Motor neuron (in vitro differentiated cells): ENCODE measurements around the gene EPS8. TPM values are rescaled to one million over a fixed set of nuclear protein-coding genes. Genes with fewer than 3 reads are reported as not detected.
A peak's percentile ranks its signal among the peaks of the same experiment; 100 is the strongest.

Experiments
- ATAC-seq, 8 experiments: fragments of 200-7000 bp; cut with Tn5 transposase; replicated peaks in 6 of 8; 2 replicates each; pipeline ENCODE4 v1.8.0; 2021; ENCODE audit warnings: mild to moderate bottlenecking in 8 of 8, moderate library complexity in 8 of 8
- H3K27ac ChIP-seq, 2 donors: fragments of 250-450 bp; sonication (Bioruptor Pico); 2 replicates each; pipeline ENCODE4 v1.9.0; 2021; ENCODE audit warnings: antibody characterized with exemption in 2 of 2, mild to moderate bottlenecking in 2 of 2, moderate library complexity in 1 of 2
- H3K4me1 ChIP-seq, 2 donors: fragments of 250-450 bp; sonication (Bioruptor Pico); replicated peaks in 1 of 2; 2 replicates each; pipeline ENCODE4 v1.6.1; 2021; ENCODE audit warnings: antibody characterized with exemption in 2 of 2, mild to moderate bottlenecking in 2 of 2, moderate library complexity in 1 of 2
- H3K4me3 ChIP-seq, 5 donors: fragments of 250-450 bp; sonication (Bioruptor Pico); 2 replicates each; pipeline ENCODE4 v1.9.0; 2021; ENCODE audit warnings: antibody characterized with exemption in 5 of 5, mild to moderate bottlenecking in 5 of 5, moderate library complexity in 4 of 5
- WGBS, 10 experiments: fragments of 450-650 bp; shearing (Covaris generic); methylation state at CpG; one replicate each; pipeline ENCODE4 v1.0.0; 2022; 5-methylcytosine and 5-hydroxymethylcytosine counted together
- in situ Hi-C, 9 experiments: fragments of 400-800 bp; cut with MboI; loops; one replicate each; pipeline ENCODE4 v1.15.0; 2021; ENCODE audit warnings: low sequenced_read_pairs in 9 of 9, low pct_unique_long_range_greater_than_20kb in 2 of 9; ENCODE audit not compliant: unreplicated experiment in 9 of 9
- total RNA-seq, 8 experiments: library from RNA; unstranded; fragments of 300-600 nt; gene quantifications; 2 replicates each; pipeline versions ENCODE4 v1.2.3 to v1.2.4, GENCODE V29; 2022

EPS8 gene
- total RNA-seq, 8 experiments from 2014 or later, result 7.8 to 84.5 (median 16.6) TPM

- H3K4me1 ChIP-seq, result no peaks in the 10 kb centered on the region
- no peak overlapping the region for H3K4me3 ChIP-seq
- WGBS, 10 experiments, result 60 to 100% (median 93%) methylated on average over 1 to 2 of the region's 2 CpGs; no CpG with 5 or more reads in 5 of the 10 experiments
- H3K27ac ChIP-seq, result no peak overlapping the region
- in situ Hi-C loops, result no loop called here
- no peak for ATAC-seq
Observed at GRCh38 chr12:15702276-15702675, 86.9 kb downstream of the EPS8 start.

DNA sequence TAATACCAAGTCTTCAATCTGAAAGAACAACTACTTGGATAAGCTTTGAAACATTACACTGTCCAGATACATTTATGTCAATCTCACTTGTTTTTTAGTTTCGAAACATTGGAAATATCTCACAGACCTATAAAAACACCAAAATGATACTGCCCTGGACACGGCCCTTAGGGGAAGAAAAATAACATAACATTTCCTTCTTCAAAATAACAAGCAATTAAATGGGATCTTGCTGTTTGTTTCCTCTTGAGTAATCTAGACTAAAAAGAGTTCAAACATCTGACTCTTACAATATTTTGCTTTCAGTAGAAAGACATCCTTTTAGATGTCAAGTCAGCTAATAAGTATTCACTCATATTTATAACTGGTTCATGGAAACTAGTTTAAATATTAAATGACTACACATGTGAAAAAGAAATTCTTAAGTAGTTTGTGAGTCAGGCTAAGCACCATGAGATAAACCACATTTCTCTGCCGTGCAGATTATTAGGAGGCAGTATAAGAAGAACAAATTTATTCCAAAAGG, 87.5 kb downstream of the EPS8 start:
- Histone ChIP-seq H3K27ac (no peak overlapping the region), H3K4me3 (no peak overlapping the region), H3K4me1 (no peaks in the 10 kb centered on the region)
- in situ Hi-C loops, result no loop called here
- peak in 1 of 8 experiments; percentile 18 for ATAC-seq
- 0 to 100% (median 83%) methylated on average over 1 to 3 of the region's 3 CpGs; no CpG with 5 or more reads in 1 of the 10 experiments for WGBS, 10 experiments

DNA sequence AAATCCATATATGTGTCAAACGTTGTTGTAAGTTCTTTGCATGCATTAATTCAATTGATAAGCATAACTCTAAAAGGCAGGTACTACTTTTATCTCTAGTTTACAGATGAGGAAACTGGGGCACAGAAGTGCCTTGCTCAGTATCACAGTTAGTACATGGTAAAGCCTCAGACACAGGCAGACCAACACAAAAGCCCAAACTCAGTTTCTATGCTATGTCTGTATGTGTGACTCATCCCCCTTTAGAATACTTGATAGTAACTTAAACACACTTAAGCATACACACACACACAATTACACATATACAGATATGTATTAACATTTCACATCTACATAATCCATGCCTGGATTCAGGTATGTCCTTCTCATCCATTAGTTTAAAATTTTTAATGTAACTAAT, 88.0 kb downstream of the EPS8 start:
- WGBS, 10 experiments, result 17 to 100% (median 75%) methylated on average over 1 of the region's 1 CpG; no CpG with 5 or more reads in 2 of the 10 experiments
- no peaks in the 10 kb centered on the region for H3K4me1 ChIP-seq
- no peak overlapping the region for H3K4me3 ChIP-seq
- ATAC-seq, result no peak
- in situ Hi-C loops, result no loop called here
- H3K27ac ChIP-seq, result no peak overlapping the region

DNA sequence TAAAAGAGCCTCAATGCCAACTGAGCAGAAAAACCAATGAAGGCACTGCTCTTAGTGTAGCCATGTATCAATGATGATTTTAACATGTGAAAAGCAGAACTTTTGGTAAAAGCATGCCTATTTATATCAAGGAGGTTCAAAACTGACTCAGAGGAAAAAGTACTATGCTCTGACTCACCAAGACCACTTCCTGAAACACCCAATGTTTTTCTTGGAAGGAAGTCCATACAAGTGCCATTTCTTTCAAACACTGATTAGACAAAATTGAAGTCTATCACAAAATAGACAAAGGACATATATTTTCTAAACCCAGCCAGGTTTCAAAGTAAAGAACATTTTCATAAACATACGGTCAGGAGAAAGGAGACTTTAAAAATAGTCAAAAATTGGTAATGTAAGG, 88.6 kb downstream of the EPS8 start:
- peak in 2 of 8 experiments; percentile 90 to 95 for ATAC-seq
- Histone ChIP-seq H3K4me3 (no peak overlapping the region), H3K4me1 (no peaks in the 10 kb centered on the region), H3K27ac (no peak overlapping the region)
- 0 to 100% (median 50%) methylated on average over 1 of the region's 1 CpG; no CpG with 5 or more reads in 3 of the 10 experiments for WGBS, 10 experiments
- in situ Hi-C loops, result no loop called here

DNA sequence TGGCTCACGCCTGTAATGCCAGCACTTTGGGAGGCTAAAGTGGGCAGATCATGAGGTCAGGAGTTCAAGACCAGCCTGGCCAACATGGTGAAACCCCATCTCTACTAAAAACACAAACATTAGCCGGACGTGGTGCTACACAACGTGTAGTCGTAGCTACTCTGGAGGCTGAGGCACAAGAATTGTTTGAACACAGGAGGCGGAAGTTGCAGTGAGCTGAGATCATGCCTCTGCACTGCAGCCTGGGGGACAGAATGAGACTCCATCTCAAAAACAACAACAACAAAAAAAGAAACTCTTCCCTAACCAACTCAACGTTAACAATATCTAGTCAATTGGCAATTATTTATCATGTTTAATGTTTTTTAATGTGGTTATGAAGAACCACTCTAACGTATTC, 89.3 kb downstream of the EPS8 start:
- no peak overlapping the region for H3K4me3 ChIP-seq
- no peak overlapping the region for H3K27ac ChIP-seq
- 72 to 100% (median 93%) methylated on average over 1 to 5 of the region's 8 CpGs; no CpG with 5 or more reads in 1 of the 10 experiments for WGBS, 10 experiments
- no peaks in the 10 kb centered on the region for H3K4me1 ChIP-seq
- in situ Hi-C loops, result no loop called here
- ATAC-seq, result no peak

DNA sequence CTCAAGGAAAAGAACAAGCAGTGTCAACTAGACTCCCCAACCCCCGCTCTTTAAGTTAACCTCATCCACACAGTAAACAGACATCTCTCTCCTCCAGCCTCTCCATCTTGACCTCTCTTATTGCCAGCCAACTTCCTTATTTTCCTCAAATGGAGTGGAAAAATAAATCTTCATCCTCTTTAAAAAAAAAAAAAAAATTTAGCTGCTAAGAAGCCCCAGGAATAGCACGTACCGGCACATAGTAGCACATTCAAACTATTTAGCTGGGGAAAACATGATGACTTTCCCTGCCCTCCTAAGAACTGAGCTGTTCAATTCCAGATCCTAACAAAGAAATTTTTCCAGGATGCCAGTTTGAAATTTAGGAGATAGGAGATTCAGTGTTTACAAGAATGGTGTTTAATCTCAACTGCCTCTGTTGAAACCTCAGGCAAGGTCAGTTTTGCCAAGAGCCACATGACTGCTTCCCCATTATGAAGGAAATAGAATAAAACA, 90.8 kb downstream of the EPS8 start:
- in situ Hi-C loops, result no loop called here
- Histone ChIP-seq H3K27ac (no peak overlapping the region), H3K4me1 (no peaks in the 10 kb centered on the region), H3K4me3 (no peak overlapping the region)
- no peak for ATAC-seq
- 72 to 100% (median 96%) methylated on average over 2 to 3 of the region's 3 CpGs; no CpG with 5 or more reads in 1 of the 10 experiments for WGBS, 10 experiments

GRCh38 chr12:15697201-15697600, 92.0 kb downstream of the EPS8 start:
- in situ Hi-C loops, result no loop called here
- Histone ChIP-seq H3K4me3 (no peak overlapping the region), H3K4me1 (no peaks in the 10 kb centered on the region), H3K27ac (no peak overlapping the region)
- 80 to 83% methylated on average over 1 to 2 of the region's 2 CpGs; no CpG with 5 or more reads in 8 of the 10 experiments for WGBS, 10 experiments
- no peak for ATAC-seq

- Histone ChIP-seq H3K4me1 (peaks cover 0 to 6% of the 10 kb centered on the region in 2 donors), H3K27ac (no peak overlapping the region), H3K4me3 (no peak overlapping the region)
- ATAC-seq, result no peak
- 83 to 100% (median 100%) methylated on average over 1 to 2 of the region's 2 CpGs; no CpG with 5 or more reads in 1 of the 10 experiments for WGBS, 10 experiments
- in situ Hi-C loops, result no loop called here
Observed at GRCh38 chr12:15693228-15693911, 95.8 kb downstream of the EPS8 start.

DNA sequence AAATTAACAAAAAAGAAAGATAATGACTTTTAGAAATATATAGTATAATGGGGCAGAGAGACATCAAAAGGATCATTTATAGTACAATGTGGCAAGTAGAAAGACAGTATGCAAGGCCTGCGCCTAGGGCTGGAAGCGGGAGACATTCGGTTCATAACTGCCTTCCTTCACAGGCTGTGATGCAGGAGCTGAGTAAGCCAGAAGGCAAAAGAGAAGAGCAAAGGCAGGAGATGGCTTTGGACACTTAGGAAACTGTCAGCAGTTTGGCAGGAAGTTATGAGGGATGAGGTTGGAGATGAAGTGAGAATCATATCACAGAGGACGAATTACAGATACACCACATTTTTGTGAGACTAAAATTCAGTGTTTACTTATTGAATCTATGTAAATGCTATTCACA, 97.8 kb downstream of the EPS8 start:
- WGBS, 10 experiments, result 84 to 100% (median 97%) methylated on average over 1 to 4 of the region's 4 CpGs
- in situ Hi-C loops, result no loop called here
- peaks cover 0 to 8% of the 10 kb centered on the region in 2 donors for H3K4me1 ChIP-seq
- no peak overlapping the region for H3K27ac ChIP-seq
- no peak for ATAC-seq
- H3K4me3 ChIP-seq, result no peak overlapping the region

- Histone ChIP-seq H3K4me3 (no peak overlapping the region), H3K27ac (no peak overlapping the region), H3K4me1 (peaks cover 0 to 8% of the 10 kb centered on the region in 2 donors)
- ATAC-seq, result no peak
- 80 to 100% (median 90%) methylated on average over 1 of the region's 1 CpG; no CpG with 5 or more reads in 2 of the 10 experiments for WGBS, 10 experiments
- in situ Hi-C loops, result no loop called here
Observed at GRCh38 chr12:15690320-15690719, 98.9 kb downstream of the EPS8 start.

DNA sequence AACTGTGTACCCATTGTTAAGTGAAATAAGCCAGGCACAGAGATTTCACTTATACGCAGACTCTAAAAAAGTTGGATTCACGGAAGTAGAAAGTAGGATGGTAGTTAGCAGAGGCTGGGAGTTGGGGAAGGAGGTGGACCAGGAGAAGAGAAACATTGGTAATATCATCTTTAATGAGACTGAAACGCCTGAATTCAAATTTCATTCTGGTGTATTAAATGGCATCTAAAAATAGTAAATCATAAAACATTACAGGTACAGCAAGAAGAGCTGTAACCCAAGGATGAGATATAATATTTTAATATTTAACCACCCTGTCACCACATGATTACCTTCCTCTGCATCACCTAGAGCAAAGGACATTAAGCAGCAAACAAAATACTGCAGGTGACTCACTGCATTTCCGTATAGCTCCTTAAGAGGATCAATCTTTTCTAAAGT, 99.4 kb downstream of the EPS8 start:
- Histone ChIP-seq H3K4me3 (no peak overlapping the region), H3K4me1 (peaks cover 0 to 8% of the 10 kb centered on the region in 2 donors), H3K27ac (no peak overlapping the region)
- peak in 1 of 8 experiments; percentile 74 for ATAC-seq
- 43 to 100% (median 86%) methylated on average over 1 to 4 of the region's 4 CpGs; no CpG with 5 or more reads in 1 of the 10 experiments for WGBS, 10 experiments
- in situ Hi-C loops, result no loop called here

GRCh38 chr12:15688838-15689625, 100.2 kb downstream of the EPS8 start:
- ATAC-seq, result peak in 6 of 8 experiments; percentile 14 to 73 (median 53)
- in situ Hi-C loops, result no loop called here
- Histone ChIP-seq H3K4me3 (peak overlapping the region in 2 of 5 donors; percentile 3 to 11), H3K27ac (no peak overlapping the region), H3K4me1 (peaks cover 0 to 8% of the 10 kb centered on the region in 2 donors)
- 56 to 85% (median 66%) methylated on average over 1 to 5 of the region's 6 CpGs; no CpG with 5 or more reads in 4 of the 10 experiments for WGBS, 10 experiments
